ENCODE data around the gene PANK1.
A peak's percentile ranks its signal among the peaks of the same experiment; 100 is the strongest.
"Not testable (repeated sequence)": the region's sequence is repeated elsewhere in the genome, so short reads cannot be mapped to it uniquely, and the experiment has no call there.

PANK1 gene

GRCh38 chr10:89566992-89567391, 78.0 kb downstream of the PANK1 start:
- DNase-seq (ENCODE audit: low spot score): no peak

- no peak for DNase-seq (ENCODE audit: low spot score)
Measured at GRCh38 chr10:89566095-89566950, 78.7 kb downstream of the PANK1 start.

GRCh38 chr10:89565180-89565579, 79.9 kb downstream of the PANK1 start:
- DNase-seq (ENCODE audit: low spot score): no peak

GRCh38 chr10:89563861-89564478, 81.1 kb downstream of the PANK1 start:
- peak; percentile 68 for DNase-seq (ENCODE audit: low spot score)

GRCh38 chr10:89563311-89563710, 81.7 kb downstream of the PANK1 start:
- DNase-seq (ENCODE audit: low spot score): no peak

GRCh38 chr10:89556600-89556999, 88.4 kb downstream of the PANK1 start:
- no peak for DNase-seq (ENCODE audit: low spot score)

- DNase-seq (ENCODE audit: low spot score): no peak
Measured at GRCh38 chr10:89555688-89556445, 89.2 kb downstream of the PANK1 start.

- no peak for DNase-seq (ENCODE audit: low spot score)
Measured at GRCh38 chr10:89554433-89554832, 90.6 kb downstream of the PANK1 start.

- DNase-seq (ENCODE audit: low spot score): no peak
Measured at GRCh38 chr10:89553064-89553734, 91.8 kb downstream of the PANK1 start.

GRCh38 chr10:89552213-89552612, 92.8 kb downstream of the PANK1 start:
- DNase-seq (ENCODE audit: low spot score): no peak

- DNase-seq (ENCODE audit: low spot score): no peak
Measured at GRCh38 chr10:89550509-89550908, 94.5 kb downstream of the PANK1 start.

- DNase-seq (ENCODE audit: low spot score): no peak
Measured at GRCh38 chr10:89549510-89549909, 95.5 kb downstream of the PANK1 start.

GRCh38 chr10:89548673-89549072, 96.4 kb downstream of the PANK1 start:
- DNase-seq (ENCODE audit: low spot score): no peak

- DNase-seq (ENCODE audit: low spot score): no peak
Measured at GRCh38 chr10:89547853-89548513, 97.1 kb downstream of the PANK1 start.

GRCh38 chr10:89546651-89547050, 98.4 kb downstream of the PANK1 start:
- DNase-seq (ENCODE audit: low spot score): not testable (repeated sequence)

GRCh38 chr10:89543841-89544240, 101.2 kb downstream of the PANK1 start:
- no peak for DNase-seq (ENCODE audit: low spot score)

GRCh38 chr10:89540420-89540949, 104.6 kb downstream of the PANK1 start:
- no peak for DNase-seq (ENCODE audit: low spot score)

- no peak for DNase-seq (ENCODE audit: low spot score)
Measured at GRCh38 chr10:89537364-89537763, 107.7 kb downstream of the PANK1 start.

GRCh38 chr10:89536013-89536354, 109.1 kb downstream of the PANK1 start:
- DNase-seq (ENCODE audit: low spot score): no peak

- peak; percentile 6 for DNase-seq (ENCODE audit: low spot score)
Measured at GRCh38 chr10:89535171-89536012, 109.7 kb downstream of the PANK1 start, which contains the start of gene SLC16A12. TSS of gene SLC16A12 (minus strand) at chr10:89535594. CDS start at chr10:89462578, 73,016 bp downstream.

GRCh38 chr10:89534826-89535166, 110.2 kb downstream of the PANK1 start:
- DNase-seq (ENCODE audit: low spot score): no peak

Measured in cerebellar cortex (tissue), 1 donor.